ENCODE measurements around the gene CCDC32.

Gene CCDC32

GRCh38 chr15:40511093-40511471, 53.8 kb downstream of the CCDC32 start:
- no peaks in the 10 kb centered on the region for H3K9me3 Mint-ChIP-seq
- H3K27ac Mint-ChIP-seq: no peak overlapping the region
- no peaks in the 10 kb centered on the region for H3K36me3 Mint-ChIP-seq
- H3K4me3 Mint-ChIP-seq: peak overlapping the region; percentile 72
- DNase-seq (ENCODE audit: low spot score in 2 of 2) (no peak), ATAC-seq (peak; percentile 56)
- peaks cover 23% of the 10 kb centered on the region for H3K4me1 Mint-ChIP-seq

- DNase-seq (ENCODE audit: low spot score in 2 of 2): no peak
- Mint-ChIP-seq H3K4me1 (peaks cover 23% of the 10 kb centered on the region), H3K27ac (no peak overlapping the region), H3K36me3 (no peaks in the 10 kb centered on the region), H3K9me3 (no peaks in the 10 kb centered on the region), H3K4me3 (peak overlapping the region; percentile 72)
- ATAC-seq: no peak
These were observed 54.6 kb downstream of the CCDC32 start for GRCh38 chr15:40510201-40510600.

GRCh38 chr15:40508216-40508615, 56.6 kb downstream of the CCDC32 start:
- Mint-ChIP-seq H3K4me3 (no peak overlapping the region), H3K27ac (no peak overlapping the region), H3K9me3 (no peaks in the 10 kb centered on the region), H3K36me3 (no peaks in the 10 kb centered on the region), H3K4me1 (peaks cover 23% of the 10 kb centered on the region)
- DNase-seq (ENCODE audit: low spot score in 2 of 2): no peak
- ATAC-seq: no peak

- Mint-ChIP-seq H3K27ac (no peak overlapping the region), H3K9me3 (no peaks in the 10 kb centered on the region), H3K4me1 (peaks cover 18% of the 10 kb centered on the region), H3K36me3 (no peaks in the 10 kb centered on the region), H3K4me3 (peak overlapping the region; percentile 50)
- DNase-seq (ENCODE audit: low spot score in 2 of 2) (peak; percentile 47 to 74), ATAC-seq (peak; percentile 89)
These were observed 57.8 kb downstream of the CCDC32 start for GRCh38 chr15:40506964-40507571.
